GM06990 (cell line): ENCODE data around the gene NEMP2.

Experiments used
- DNase-seq: peaks from one replicate; pipeline ENCODE4 v3.0.0-alpha.2; 2011; ENCODE audit not compliant: insufficient read length; ENCODE audit errors: extremely low read depth
- H3K27me3 ChIP-seq: replicated peaks from 2 replicates; pipeline ENCODE4 v1.6.0; 2011; ENCODE audit warnings: low read length; ENCODE audit not compliant: control insufficient read depth, insufficient read depth
- H3K36me3 ChIP-seq: 2 replicates; pipeline ENCODE4 v1.5.1; 2011; ENCODE audit warnings: low read length; ENCODE audit not compliant: control insufficient read depth, insufficient read depth
- H3K4me3 ChIP-seq: replicated peaks from 2 replicates; pipeline ENCODE4 v1.5.1; 2011; ENCODE audit warnings: low read depth, mild to moderate bottlenecking, control low read depth, low read length
- CTCF ChIP-seq: IDR thresholded peaks from 2 replicates; pipeline ENCODE4 v1.5.1; 2011; ENCODE audit warnings: low read length, control low read depth, mild to moderate bottlenecking, inconsistent platforms; ENCODE audit not compliant: insufficient read depth, poor library complexity, severe bottlenecking

The NEMP2 gene

DNA sequence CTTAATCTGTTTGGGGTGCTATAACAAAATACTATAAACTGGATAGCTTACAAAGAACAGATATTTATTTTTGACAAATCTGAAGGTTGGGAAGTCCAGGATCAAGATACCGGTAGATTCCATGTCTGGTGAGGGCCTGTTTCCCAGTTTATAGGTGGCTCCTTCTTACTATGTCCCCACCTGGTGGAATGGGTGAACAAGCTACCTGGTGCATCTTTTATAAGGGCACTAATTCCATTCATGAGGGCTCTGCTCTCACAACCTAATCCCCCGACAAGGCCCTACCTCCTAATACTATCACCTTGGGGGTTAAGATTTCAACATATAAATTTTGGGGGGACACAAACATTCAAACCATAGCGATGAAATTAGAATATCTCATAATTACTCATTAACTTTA lies 15.6 kb upstream of the NEMP2 start:
- no peak overlapping the region for H3K4me3 ChIP-seq
- TF ChIP-seq CTCF, result no peak
- no peaks in the 10 kb centered on the region for H3K36me3 ChIP-seq
- DNase-seq, result no peak
- no peaks in the 10 kb centered on the region for H3K27me3 ChIP-seq

DNA sequence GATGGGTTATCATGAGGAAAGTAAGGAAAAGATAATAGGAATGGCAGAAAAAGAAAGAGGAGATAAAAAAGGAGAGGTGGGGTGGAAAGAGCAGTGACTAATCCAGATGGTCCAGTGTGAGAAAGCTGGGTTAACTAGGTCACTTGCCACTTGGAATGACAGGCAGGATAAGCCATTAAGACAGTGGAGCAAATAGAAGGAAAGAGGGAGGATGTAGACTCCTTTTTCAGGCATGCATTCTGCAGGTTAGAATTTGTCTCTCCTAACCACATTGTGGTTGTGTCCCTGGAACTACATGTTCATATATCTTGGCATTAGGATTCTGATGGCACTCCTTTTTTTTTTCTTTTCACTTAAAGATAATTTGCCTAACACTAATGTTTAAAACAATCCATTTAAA lies 13.4 kb upstream of the NEMP2 start:
- no peak for TF ChIP-seq CTCF
- Histone ChIP-seq H3K36me3 (no peaks in the 10 kb centered on the region), H3K27me3 (no peaks in the 10 kb centered on the region), H3K4me3 (no peak overlapping the region)
- no peak for DNase-seq

GRCh38 chr2:190546734-190547133 lies 12.2 kb upstream of the NEMP2 start:
- Histone ChIP-seq H3K36me3 (no peaks in the 10 kb centered on the region), H3K27me3 (no peaks in the 10 kb centered on the region), H3K4me3 (no peak overlapping the region)
- no peak for DNase-seq
- TF ChIP-seq CTCF, result no peak

DNA sequence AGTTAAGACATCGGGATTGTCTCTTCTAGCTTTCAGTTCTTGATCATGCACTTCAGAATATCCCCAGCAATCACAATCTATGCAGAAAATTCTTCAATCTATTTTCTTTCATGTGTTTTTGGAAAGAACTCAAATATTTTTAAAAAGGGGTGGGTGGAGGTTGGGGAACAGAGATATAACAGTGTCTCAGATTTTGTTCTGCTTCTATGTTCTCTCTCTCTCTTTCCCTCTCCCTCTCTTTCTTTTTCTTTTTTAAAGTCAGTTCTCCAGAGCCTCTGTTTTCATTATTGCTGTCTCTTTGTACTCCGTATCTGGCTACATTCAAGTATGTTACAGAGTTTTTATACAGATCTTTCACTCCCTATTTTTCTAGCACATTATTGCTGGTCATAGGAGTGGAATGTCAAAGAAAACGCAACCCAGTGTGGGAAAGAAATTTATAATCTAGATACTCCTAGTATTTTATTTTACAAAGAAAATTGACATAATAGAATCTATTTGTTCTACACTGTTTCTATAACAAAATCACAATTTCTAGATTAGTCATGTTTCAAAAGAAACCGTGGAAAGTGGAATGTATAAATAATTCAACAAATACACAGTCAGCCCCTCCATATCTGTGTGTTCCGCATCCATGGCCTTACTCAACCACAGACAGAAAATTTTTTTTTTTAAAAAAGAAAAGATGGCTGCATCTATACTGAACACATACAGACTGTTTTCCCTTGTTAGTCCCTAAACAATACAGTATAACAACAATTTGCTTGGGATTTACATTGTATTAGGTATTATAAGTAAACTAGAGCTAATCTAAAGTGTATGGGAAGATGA lies 11.2 kb upstream of the NEMP2 start:
- H3K27me3 ChIP-seq, result no peaks in the 10 kb centered on the region
- H3K4me3 ChIP-seq, result no peak overlapping the region
- no peaks in the 10 kb centered on the region for H3K36me3 ChIP-seq
- DNase-seq, result no peak
- TF ChIP-seq CTCF, result no peak

- no peak overlapping the region for H3K4me3 ChIP-seq
- DNase-seq, result no peak
- H3K27me3 ChIP-seq, result no peaks in the 10 kb centered on the region
- no peak for TF ChIP-seq CTCF
- H3K36me3 ChIP-seq, result no peaks in the 10 kb centered on the region
Measured at GRCh38 chr2:190545093-190545492, 10.6 kb upstream of the NEMP2 start.
